ENCODE results near the gene B4GALT6. TPM values are rescaled to one million over a fixed set of nuclear protein-coding genes. Genes with fewer than 3 reads are reported as not detected.

The B4GALT6 gene
- total RNA-seq, 1 donor from 2014 or later: 12.2 TPM

GRCh38 chr18:31701744-31702143 lies 17.4 kb upstream of the B4GALT6 start:
- no peaks in the 10 kb centered on the region for H3K4me1 Mint-ChIP-seq (ENCODE audit: low read depth)
- no peaks in the 10 kb centered on the region for H3K27me3 Mint-ChIP-seq (ENCODE audit: low read depth)
- TF ChIP-seq CTCF (IDR thresholded peaks at IDR 0.05): no peak
- DNase-seq (ENCODE audit: low spot score): no peak
- no peak overlapping the region for H3K27ac Mint-ChIP-seq (ENCODE audit: unreplicated experiment)
- peaks cover 13% of the 10 kb centered on the region for H3K9me3 Mint-ChIP-seq (ENCODE audit: low read depth)
- peaks cover 7% of the 10 kb centered on the region for H3K36me3 Mint-ChIP-seq (ENCODE audit: low read depth)
- H3K4me3 Mint-ChIP-seq (ENCODE audit: unreplicated experiment): no peak overlapping the region

GRCh38 chr18:31700990-31701389 lies 16.6 kb upstream of the B4GALT6 start:
- Mint-ChIP-seq H3K36me3 (ENCODE audit: low read depth) (peaks cover 7% of the 10 kb centered on the region), H3K9me3 (ENCODE audit: low read depth) (peaks cover 13% of the 10 kb centered on the region), H3K27me3 (ENCODE audit: low read depth) (peaks cover under 1% of the 10 kb centered on the region), H3K4me1 (ENCODE audit: low read depth) (no peaks in the 10 kb centered on the region), H3K27ac (ENCODE audit: unreplicated experiment) (no peak overlapping the region), H3K4me3 (ENCODE audit: unreplicated experiment) (no peak overlapping the region)
- no peak for DNase-seq (ENCODE audit: low spot score)
- no peak for TF ChIP-seq CTCF (IDR thresholded peaks at IDR 0.05)

GRCh38 chr18:31697351-31698298 lies 13.2 kb upstream of the B4GALT6 start:
- Mint-ChIP-seq H3K9me3 (ENCODE audit: low read depth) (peaks cover 13% of the 10 kb centered on the region), H3K27me3 (ENCODE audit: low read depth) (peaks cover 5% of the 10 kb centered on the region), H3K4me3 (ENCODE audit: unreplicated experiment) (no peak overlapping the region), H3K36me3 (ENCODE audit: low read depth) (peaks cover 7% of the 10 kb centered on the region), H3K4me1 (ENCODE audit: low read depth) (no peaks in the 10 kb centered on the region), H3K27ac (ENCODE audit: unreplicated experiment) (no peak overlapping the region)
- DNase-seq (ENCODE audit: low spot score): no peak
- no peak for TF ChIP-seq CTCF (IDR thresholded peaks at IDR 0.05)

GRCh38 chr18:31695989-31696388 lies 11.6 kb upstream of the B4GALT6 start:
- no peak for TF ChIP-seq CTCF (IDR thresholded peaks at IDR 0.05)
- peaks cover 7% of the 10 kb centered on the region for H3K36me3 Mint-ChIP-seq (ENCODE audit: low read depth)
- H3K27me3 Mint-ChIP-seq (ENCODE audit: low read depth): peaks cover 9% of the 10 kb centered on the region
- no peak overlapping the region for H3K4me3 Mint-ChIP-seq (ENCODE audit: unreplicated experiment)
- no peak for DNase-seq (ENCODE audit: low spot score)
- H3K27ac Mint-ChIP-seq (ENCODE audit: unreplicated experiment): no peak overlapping the region
- H3K9me3 Mint-ChIP-seq (ENCODE audit: low read depth): peaks cover 13% of the 10 kb centered on the region
- no peaks in the 10 kb centered on the region for H3K4me1 Mint-ChIP-seq (ENCODE audit: low read depth)

- Mint-ChIP-seq H3K36me3 (ENCODE audit: low read depth) (peaks cover 7% of the 10 kb centered on the region), H3K27ac (ENCODE audit: unreplicated experiment) (no peak overlapping the region), H3K4me3 (ENCODE audit: unreplicated experiment) (no peak overlapping the region), H3K27me3 (ENCODE audit: low read depth) (peaks cover 9% of the 10 kb centered on the region), H3K9me3 (ENCODE audit: low read depth) (peaks cover 13% of the 10 kb centered on the region), H3K4me1 (ENCODE audit: low read depth) (no peaks in the 10 kb centered on the region)
- DNase-seq (ENCODE audit: low spot score): no peak
- TF ChIP-seq CTCF (IDR thresholded peaks at IDR 0.05): no peak
Observed at GRCh38 chr18:31694297-31694696, 9.9 kb upstream of the B4GALT6 start.
